HUES64 (cell line): Measurements from ENCODE around the gene GPR171.

Source experiments
- H3K27ac ChIP-seq: 2 replicates; pipeline ENCODE4 v1.7.0; 2013; ENCODE audit warnings: low read depth, low read length, inconsistent platforms
- H3K27me3 ChIP-seq: 2 replicates; pipeline ENCODE4 v1.6.1; 2013; ENCODE audit warnings: mild to moderate bottlenecking, low read length; ENCODE audit not compliant: insufficient read depth
- H3K36me3 ChIP-seq: 2 replicates; pipeline ENCODE4 v1.6.1; 2013; ENCODE audit warnings: mild to moderate bottlenecking, low read length; ENCODE audit not compliant: insufficient read depth
- H3K4me1 ChIP-seq: 2 replicates; pipeline ENCODE4 v1.6.1; 2013; ENCODE audit warnings: mild to moderate bottlenecking, low read length, moderate library complexity; ENCODE audit not compliant: insufficient read depth
- H3K4me3 ChIP-seq: 2 replicates; pipeline ENCODE4 v1.5.1; 2013; ENCODE audit warnings: mild to moderate bottlenecking, low read length, moderate library complexity
- H3K9ac ChIP-seq: 2 replicates; pipeline ENCODE4 v1.6.1; 2013; ENCODE audit warnings: mild to moderate bottlenecking, low read depth, low read length
- H3K9me3 ChIP-seq: 2 replicates; pipeline ENCODE4 v1.6.1; 2013; ENCODE audit warnings: low read depth, low read length; ENCODE audit not compliant: insufficient read depth
- WGBS: fragments of 150-250, 120-280 bp; methylation state at CpG from one replicate; pipeline ENCODE4 v1.1.7; 2013; ENCODE audit warnings: missing lambda C conversion rate; 5-methylcytosine and 5-hydroxymethylcytosine counted together

Gene GPR171

DNA sequence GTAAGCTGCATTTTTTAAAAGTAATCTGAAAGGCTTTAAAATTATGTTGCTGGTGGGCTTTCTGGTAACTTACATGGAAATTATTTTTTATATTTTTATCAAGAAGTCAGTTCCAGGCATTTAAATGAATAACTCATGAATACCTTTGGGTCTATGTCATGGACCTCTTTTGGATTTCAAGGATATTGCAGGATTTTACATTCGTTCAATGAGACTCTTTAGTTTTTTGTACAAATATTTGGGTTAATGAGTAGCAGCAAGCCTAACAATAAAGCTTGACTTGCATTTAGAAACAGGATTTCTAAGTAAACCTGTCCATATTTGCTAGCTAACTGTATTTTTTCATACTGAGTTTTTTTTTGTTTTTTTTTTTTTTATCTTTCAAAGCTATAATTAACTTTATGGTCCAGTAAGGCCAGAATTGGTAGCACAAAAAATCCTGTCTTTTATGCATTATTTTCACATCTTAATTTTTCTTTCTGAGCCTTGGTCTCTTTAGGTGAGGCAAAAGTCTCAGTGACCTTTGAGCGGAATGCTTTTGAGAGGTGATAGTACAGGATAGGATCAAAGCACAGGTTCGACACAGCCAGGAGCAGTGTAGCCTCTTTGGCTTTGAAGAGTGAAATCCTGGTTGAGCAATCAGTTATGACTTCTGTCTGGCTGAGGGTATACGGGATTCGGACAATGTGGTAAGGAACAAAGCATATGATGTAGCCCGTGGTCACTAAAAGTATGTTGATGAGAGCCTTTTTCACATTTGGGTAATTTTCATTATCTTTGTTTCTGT lies 4.8 kb downstream of the GPR171 start:
- Histone ChIP-seq H3K36me3 (peaks cover 6% of the 10 kb centered on the region), H3K9ac (no peak overlapping the region), H3K27me3 (no peaks in the 10 kb centered on the region), H3K4me3 (no peak overlapping the region), H3K4me1 (no peaks in the 10 kb centered on the region), H3K9me3 (no peaks in the 10 kb centered on the region), H3K27ac (no peak overlapping the region)
- 92% methylated on average over 6 of the region's 6 CpGs for WGBS

GRCh38 chr3:151197228-151197627 lies 5.8 kb downstream of the GPR171 start:
- no peaks in the 10 kb centered on the region for H3K4me1 ChIP-seq
- no peak overlapping the region for H3K4me3 ChIP-seq
- H3K27ac ChIP-seq = no peak overlapping the region
- H3K27me3 ChIP-seq = no peaks in the 10 kb centered on the region
- H3K36me3 ChIP-seq = peaks cover 15% of the 10 kb centered on the region
- no peak overlapping the region for H3K9ac ChIP-seq
- 94% methylated on average over 8 of the region's 8 CpGs for WGBS
- no peaks in the 10 kb centered on the region for H3K9me3 ChIP-seq

DNA sequence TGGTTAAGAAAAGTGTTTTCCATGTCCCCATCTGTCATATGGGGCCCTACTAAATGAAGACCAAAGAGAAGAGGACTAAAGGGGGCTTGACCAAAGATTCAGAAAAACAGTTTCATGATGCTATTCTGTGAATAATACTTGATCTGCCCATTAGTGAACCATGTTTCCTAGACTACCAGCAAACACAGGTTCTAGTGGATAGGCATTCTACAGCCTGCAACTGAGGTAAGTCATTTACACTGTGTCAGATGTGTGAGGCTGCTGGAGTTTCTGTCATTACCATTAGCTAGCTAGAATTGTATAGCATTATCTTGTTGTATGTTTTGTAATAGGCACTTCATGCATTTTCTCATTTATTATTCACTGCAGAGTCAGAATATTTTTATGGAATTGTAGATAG lies 6.6 kb downstream of the GPR171 start:
- no peaks in the 10 kb centered on the region for H3K27me3 ChIP-seq
- H3K9ac ChIP-seq = no peak overlapping the region
- no peak overlapping the region for H3K4me3 ChIP-seq
- H3K4me1 ChIP-seq = no peaks in the 10 kb centered on the region
- H3K36me3 ChIP-seq = peaks cover 20% of the 10 kb centered on the region
- no peaks in the 10 kb centered on the region for H3K9me3 ChIP-seq
- H3K27ac ChIP-seq = no peak overlapping the region

DNA sequence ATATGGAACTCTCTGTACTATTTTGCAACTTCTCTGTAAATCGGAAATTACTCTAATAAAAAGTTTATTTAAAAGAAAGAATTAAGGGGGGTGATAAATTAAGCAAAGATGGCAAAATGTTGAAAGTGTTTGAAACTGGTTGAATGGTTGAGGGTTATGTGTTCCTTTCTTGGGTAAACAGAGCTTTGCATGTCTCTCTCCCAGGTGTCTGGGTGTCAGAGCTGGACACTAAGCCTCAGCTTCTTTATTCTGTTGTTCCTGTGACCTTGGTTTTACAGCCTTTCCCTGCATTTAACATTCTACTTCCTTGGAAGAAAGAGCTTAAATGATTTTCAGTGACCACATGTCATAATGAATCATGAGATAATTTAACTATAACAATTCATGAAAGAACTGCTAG lies 7.2 kb downstream of the GPR171 start:
- no peak overlapping the region for H3K27ac ChIP-seq
- H3K4me3 ChIP-seq = no peak overlapping the region
- WGBS = no CpG with 5 or more reads among the region's 1 CpG
- H3K36me3 ChIP-seq = peaks cover 26% of the 10 kb centered on the region
- H3K4me1 ChIP-seq = no peaks in the 10 kb centered on the region
- H3K27me3 ChIP-seq = no peaks in the 10 kb centered on the region
- H3K9me3 ChIP-seq = no peaks in the 10 kb centered on the region
- H3K9ac ChIP-seq = no peak overlapping the region

- Histone ChIP-seq H3K4me3 (no peak overlapping the region), H3K4me1 (no peaks in the 10 kb centered on the region), H3K9me3 (no peaks in the 10 kb centered on the region), H3K36me3 (peaks cover 43% of the 10 kb centered on the region), H3K27me3 (no peaks in the 10 kb centered on the region), H3K27ac (no peak overlapping the region), H3K9ac (no peak overlapping the region)
- WGBS = 93% methylated on average over 5 of the region's 6 CpGs
Observed at GRCh38 chr3:151192545-151192944, 10.5 kb downstream of the GPR171 start.

DNA sequence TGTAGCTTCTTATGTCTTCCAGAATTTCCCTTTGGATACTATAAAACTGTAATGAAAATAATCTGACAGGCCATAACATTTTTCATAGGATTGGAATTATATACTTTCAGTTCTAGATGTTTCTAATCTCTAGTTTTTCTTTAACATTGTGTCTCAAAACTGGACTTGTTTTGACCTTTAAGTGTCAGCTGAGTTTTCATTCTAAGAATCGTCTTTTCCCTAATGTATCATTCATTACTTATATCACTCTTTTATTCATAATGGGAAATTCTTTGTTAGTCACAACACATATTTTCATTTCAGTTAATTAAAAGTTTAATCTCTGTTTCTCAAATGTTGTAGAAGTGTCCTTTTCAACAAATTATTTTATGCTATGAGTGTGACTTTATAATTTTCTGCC lies 11.9 kb downstream of the GPR171 start:
- Histone ChIP-seq H3K4me3 (no peak overlapping the region), H3K4me1 (no peaks in the 10 kb centered on the region), H3K9ac (no peak overlapping the region), H3K27ac (no peak overlapping the region), H3K9me3 (no peaks in the 10 kb centered on the region), H3K27me3 (no peaks in the 10 kb centered on the region), H3K36me3 (peaks cover 46% of the 10 kb centered on the region)
- no CpG with 5 or more reads among the region's 1 CpG for WGBS

DNA sequence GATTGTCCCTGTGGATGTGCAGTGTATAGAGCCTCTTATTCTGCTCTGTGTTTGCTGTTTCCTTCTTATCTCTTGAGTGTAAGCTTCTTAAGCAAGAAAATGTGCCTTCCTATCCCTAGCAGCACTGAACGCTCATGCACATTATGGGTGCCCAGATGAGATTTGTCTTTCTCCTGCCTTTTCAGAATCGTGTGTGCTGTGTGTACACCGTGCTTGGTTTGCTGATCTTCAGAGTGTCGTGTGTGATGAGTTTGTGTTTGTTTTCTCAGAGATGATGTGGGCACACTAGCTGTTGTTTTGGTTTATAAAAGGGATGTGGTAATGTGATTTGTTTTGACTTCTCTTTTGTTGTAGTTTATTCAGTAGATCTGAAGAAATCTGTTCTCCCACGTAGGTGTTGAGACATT lies 19.7 kb downstream of the GPR171 start:
- Histone ChIP-seq H3K9ac (no peak overlapping the region), H3K27me3 (no peaks in the 10 kb centered on the region), H3K4me1 (peaks cover 7% of the 10 kb centered on the region; the same call in 1 of the 2 replicates), H3K9me3 (no peaks in the 10 kb centered on the region), H3K36me3 (peaks cover 6% of the 10 kb centered on the region; the same call in 1 of the 2 replicates), H3K27ac (no peak overlapping the region), H3K4me3 (no peak overlapping the region)
- WGBS = 91% methylated on average over 4 of the region's 5 CpGs

DNA sequence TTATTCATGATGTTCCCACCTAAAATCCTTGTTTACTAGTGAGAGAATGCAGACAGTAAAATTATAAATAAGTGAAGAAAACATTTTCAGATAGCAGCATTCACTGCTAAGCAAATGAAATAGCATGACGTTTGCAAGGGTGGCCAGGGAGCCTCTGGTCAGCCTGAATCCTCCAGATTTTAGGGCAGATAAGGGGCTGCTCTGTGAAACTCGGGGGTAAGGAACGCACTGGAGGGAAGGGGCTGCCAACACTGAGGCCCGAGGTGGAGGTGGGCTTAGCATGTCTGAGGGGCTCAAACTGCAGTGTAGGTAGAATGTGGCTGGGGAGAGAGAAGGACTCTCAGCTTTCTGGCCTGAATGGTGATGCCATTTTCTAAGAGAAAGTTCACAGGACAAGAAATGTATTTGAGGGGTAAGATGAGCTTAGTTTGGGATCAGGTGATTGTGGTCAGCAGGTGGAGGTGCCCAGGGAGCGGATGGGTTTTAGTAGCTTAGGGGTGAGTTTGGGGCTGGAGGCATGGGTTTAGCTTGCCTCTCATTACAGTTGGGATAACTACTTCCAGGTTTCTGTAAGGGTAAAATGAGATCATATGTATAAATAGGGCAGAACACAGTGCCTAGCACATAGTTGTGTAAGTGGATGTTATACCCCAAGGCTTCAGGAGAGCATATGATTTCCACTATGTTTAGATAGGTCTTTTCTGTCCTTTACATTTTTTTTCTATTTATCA lies 20.5 kb downstream of the GPR171 start:
- Histone ChIP-seq H3K27ac (no peak overlapping the region), H3K36me3 (peaks cover 6% of the 10 kb centered on the region; the same call in 1 of the 2 replicates), H3K4me3 (no peak overlapping the region), H3K9ac (no peak overlapping the region), H3K9me3 (no peaks in the 10 kb centered on the region), H3K27me3 (no peaks in the 10 kb centered on the region), H3K4me1 (peaks cover 11% of the 10 kb centered on the region)
- WGBS = 78% methylated on average over 5 of the region's 5 CpGs

DNA sequence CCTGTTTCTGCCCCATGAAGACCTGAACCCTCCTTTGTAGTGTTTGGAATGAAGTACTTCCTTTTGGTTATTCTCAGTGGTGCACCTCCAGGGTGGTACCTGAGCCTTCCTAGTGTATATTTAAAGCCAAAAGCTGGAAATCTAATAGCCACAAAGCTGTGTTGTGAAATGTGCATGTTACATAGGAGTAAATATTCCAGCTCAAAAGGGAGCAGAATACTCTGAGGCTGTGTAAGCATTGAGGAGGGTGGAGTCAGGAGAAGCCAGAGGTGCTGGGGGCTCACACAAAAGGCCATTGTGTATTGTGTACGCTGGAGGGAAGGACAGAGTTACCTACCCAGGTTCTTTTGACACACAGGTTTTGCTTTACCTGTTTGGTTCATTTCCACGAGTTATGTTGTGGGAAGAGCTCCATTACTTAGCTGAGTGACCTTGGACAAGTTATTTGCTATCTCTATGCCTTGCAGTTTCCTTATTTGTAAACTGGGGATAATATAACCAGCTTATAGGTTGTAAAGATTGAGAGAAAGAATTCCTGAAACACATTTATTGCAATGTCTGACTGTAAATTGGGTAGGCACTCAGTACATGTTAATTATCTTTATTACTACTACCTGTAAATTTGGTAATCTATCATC lies 24.7 kb downstream of the GPR171 start:
- Histone ChIP-seq H3K9me3 (no peaks in the 10 kb centered on the region), H3K27me3 (no peaks in the 10 kb centered on the region), H3K4me1 (peaks cover 11% of the 10 kb centered on the region), H3K9ac (no peak overlapping the region), H3K27ac (no peak overlapping the region), H3K4me3 (no peak overlapping the region), H3K36me3 (0 out of 2 replicates have a peak, but pooled peaks cover 2% of the 10 kb centered on the region)
- 93% methylated on average over 2 of the region's 2 CpGs for WGBS

- no peak overlapping the region for H3K4me3 ChIP-seq
- no peak overlapping the region for H3K9ac ChIP-seq
- 0 out of 2 replicates have a peak, but pooled peaks cover 2% of the 10 kb centered on the region for H3K36me3 ChIP-seq
- H3K4me1 ChIP-seq = peaks cover 9% of the 10 kb centered on the region
- H3K9me3 ChIP-seq = no peaks in the 10 kb centered on the region
- WGBS = 100% methylated on average over 2 of the region's 2 CpGs
- no peak overlapping the region for H3K27ac ChIP-seq
- no peaks in the 10 kb centered on the region for H3K27me3 ChIP-seq
Observed at GRCh38 chr3:151175952-151176351, 27.1 kb downstream of the GPR171 start.

GRCh38 chr3:151174351-151174750 lies 28.7 kb downstream of the GPR171 start:
- Histone ChIP-seq H3K36me3 (0 out of 2 replicates have a peak, but pooled peaks cover 2% of the 10 kb centered on the region), H3K27me3 (no peaks in the 10 kb centered on the region), H3K4me1 (peaks cover 11% of the 10 kb centered on the region), H3K4me3 (no peak overlapping the region), H3K27ac (no peak overlapping the region), H3K9me3 (no peaks in the 10 kb centered on the region), H3K9ac (no peak overlapping the region)
- no CpG with 5 or more reads among the region's 2 CpGs for whole genome bisulfite sequencing
